A549 (cell line): ENCODE measurements around the gene SLC9A4.

ENCODE experiments used
- CEBPB ChIP-seq, 2 experiments: fragments of >200 bp in 1 of 2; sonication (Bioruptor Twin) in 1 of 2; formaldehyde crosslinking in 1 of 2; IDR thresholded peaks; 2 replicates each; pipeline ENCODE4 v1.6.1; 2012 to 2016
- CTCF ChIP-seq: fragments of >200 bp; sonication (Bioruptor Twin); formaldehyde crosslinking; IDR thresholded peaks from 3 replicates; pipeline ENCODE4 v1.5.1; 2016
- EP300 ChIP-seq, 2 experiments: fragments of >200 bp; sonication (Bioruptor Twin); formaldehyde crosslinking; IDR thresholded peaks; 2 replicates in 1 of 2; 3 replicates in 1 of 2; pipeline ENCODE4 v1.6.1; 2016 to 2017
- HDAC2 ChIP-seq: fragments of 200-600 bp; sonication (generic); IDR thresholded peaks from 2 replicates; pipeline ENCODE4 v1.6.1; 2016
- KDM1A ChIP-seq: fragments of 200-600 bp; sonication (generic); IDR thresholded peaks from 2 replicates; pipeline ENCODE4 v1.6.1; 2016; ENCODE audit warnings: low read depth, mild to moderate bottlenecking
- POLR2A ChIP-seq: IDR thresholded peaks from 2 replicates; pipeline ENCODE4 v1.6.1; 2012; ENCODE audit warnings: mild to moderate bottlenecking, low read length

GRCh38 chr2:102522162-102522561, 49.1 kb downstream of the SLC9A4 start:
- TF ChIP-seq CTCF: no peak
- no peak for TF ChIP-seq CEBPB (IDR thresholded peaks at IDR 0.05)
- TF ChIP-seq EP300 (IDR thresholded peaks at IDR 0.05): no peak
- TF ChIP-seq HDAC2: no peak
- no peak for TF ChIP-seq KDM1A
- no peak for TF ChIP-seq POLR2A
